ENCODE measurements around the gene OR1C1.
"Not testable (repeated sequence)": the region's sequence is repeated elsewhere in the genome, so short reads cannot be mapped to it uniquely, and the experiment has no call there.

The OR1C1 gene

GRCh38 chr1:247738315-247738714 is 22.0 kb downstream of the OR1C1 start, which contains the start of gene OR14K1:
Gene OR14K1, plus strand, starts transcription at chr1:247738615. Its CDS starts 0 bp downstream, at chr1:247738615.
- Histone ChIP-seq H3K4me3 (ENCODE audit: low read depth in 1 of 2, low read length in 2 of 2) (no peak within 1 kb of the TSS), H3K4me1 (ENCODE audit: control insufficient read depth in 1 of 2, insufficient read depth in 2 of 2, low read length in 2 of 2) (no peaks in the 10 kb centered on the region), H3K36me3 (ENCODE audit: control insufficient read depth in 1 of 2, insufficient read depth in 2 of 2, low read length in 2 of 2) (no peaks in the 10 kb centered on the region), H3K9me3 (ENCODE audit: control insufficient read depth in 1 of 2, low read length in 2 of 2) (no peaks in the 10 kb centered on the region), H3K27ac (ENCODE audit: low read length) (no peak within 1 kb of the TSS), H3K27me3 (ENCODE audit: low read depth, low read length) (no peaks in the 10 kb centered on the region)

DNA sequence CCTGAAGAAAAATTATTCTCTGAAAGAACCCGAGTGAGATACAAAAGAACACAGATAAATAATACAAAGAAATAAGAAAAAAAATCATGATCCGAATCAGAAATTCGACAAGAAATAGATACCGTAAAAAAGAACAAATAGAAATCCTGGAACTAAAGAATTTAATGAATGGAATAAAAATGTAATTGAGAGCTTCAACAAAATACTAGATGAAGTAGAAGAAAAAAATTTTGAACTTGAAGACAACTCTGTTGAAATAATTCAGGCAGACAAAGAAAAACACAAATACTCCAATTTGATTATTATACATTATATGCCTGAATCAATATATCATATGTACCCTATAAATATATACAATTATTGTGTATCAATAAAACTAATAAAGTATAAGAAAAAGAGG is 39.1 kb downstream of the OR1C1 start:
- H3K4me1 ChIP-seq (ENCODE audit: control insufficient read depth in 1 of 2, insufficient read depth in 2 of 2, low read length in 2 of 2): no peaks in the 10 kb centered on the region
- peaks cover 0 to 12% of the 10 kb centered on the region in 2 donors for H3K9me3 ChIP-seq (ENCODE audit: control insufficient read depth in 1 of 2, low read length in 2 of 2)
- H3K27ac ChIP-seq (ENCODE audit: low read length): no peak overlapping the region
- H3K36me3 ChIP-seq (ENCODE audit: control insufficient read depth in 1 of 2, insufficient read depth in 2 of 2, low read length in 2 of 2): no peaks in the 10 kb centered on the region
- no peaks in the 10 kb centered on the region for H3K27me3 ChIP-seq (ENCODE audit: low read depth, low read length)
- H3K4me3 ChIP-seq (ENCODE audit: low read depth in 1 of 2, low read length in 2 of 2): no peak overlapping the region

GRCh38 chr1:247716546-247716945 is 43.8 kb downstream of the OR1C1 start, which contains the start of gene OR6F1:
Gene OR6F1, minus strand, starts transcription at chr1:247716646. Its CDS starts 3,891 bp downstream, at chr1:247712755.
- H3K36me3 ChIP-seq (ENCODE audit: control insufficient read depth in 1 of 2, insufficient read depth in 2 of 2, low read length in 2 of 2): no peaks in the 10 kb centered on the region
- H3K4me3 ChIP-seq (ENCODE audit: low read depth in 1 of 2, low read length in 2 of 2): no peak within 1 kb of the TSS
- H3K27me3 ChIP-seq (ENCODE audit: low read depth, low read length): no peaks in the 10 kb centered on the region
- no peak within 1 kb of the TSS for H3K27ac ChIP-seq (ENCODE audit: low read length)
- H3K4me1 ChIP-seq (ENCODE audit: control insufficient read depth in 1 of 2, insufficient read depth in 2 of 2, low read length in 2 of 2): no peaks in the 10 kb centered on the region
- peaks cover 0 to 4% of the 10 kb centered on the region in 2 donors for H3K9me3 ChIP-seq (ENCODE audit: control insufficient read depth in 1 of 2, low read length in 2 of 2)

DNA sequence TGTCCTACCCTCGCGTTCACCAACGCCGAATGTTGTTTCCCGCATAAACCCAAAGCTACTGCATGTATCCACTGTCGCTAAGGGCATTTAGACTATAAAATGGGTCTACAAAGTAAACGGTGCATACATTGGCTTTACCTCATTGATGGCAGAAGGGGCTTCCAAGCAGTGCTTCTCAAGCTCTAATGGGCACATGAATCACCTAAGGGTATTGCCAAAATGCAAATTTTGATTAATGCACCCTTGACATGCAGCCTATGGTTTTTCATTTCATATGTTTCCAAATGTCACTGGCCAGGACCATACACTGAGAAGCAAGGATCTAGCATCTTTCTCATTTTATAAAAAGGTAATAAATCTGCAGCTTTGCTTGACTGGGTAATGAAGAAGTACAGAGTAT is 46.6 kb downstream of the OR1C1 start:
- no peaks in the 10 kb centered on the region for H3K27me3 ChIP-seq (ENCODE audit: low read depth, low read length)
- no peak overlapping the region for H3K4me3 ChIP-seq (ENCODE audit: low read depth in 1 of 2, low read length in 2 of 2)

GRCh38 chr1:247710681-247711080 is 49.7 kb downstream of the OR1C1 start:
- not testable (repeated sequence) for H3K4me3 ChIP-seq (ENCODE audit: low read depth in 1 of 2, low read length in 2 of 2); H3K36me3 ChIP-seq (ENCODE audit: control insufficient read depth in 1 of 2, insufficient read depth in 2 of 2, low read length in 2 of 2); H3K4me1 ChIP-seq (ENCODE audit: control insufficient read depth in 1 of 2, insufficient read depth in 2 of 2, low read length in 2 of 2); H3K27me3 ChIP-seq (ENCODE audit: low read depth, low read length); H3K9me3 ChIP-seq (ENCODE audit: control insufficient read depth in 1 of 2, low read length in 2 of 2); H3K27ac ChIP-seq (ENCODE audit: low read length)

More for the DNA sequence above, 46.6 kb downstream of the OR1C1 start:
- H3K9me3 ChIP-seq (ENCODE audit: control insufficient read depth in 1 of 2, low read length in 2 of 2): no peaks in the 10 kb centered on the region
- no peaks in the 10 kb centered on the region for H3K4me1 ChIP-seq (ENCODE audit: control insufficient read depth in 1 of 2, insufficient read depth in 2 of 2, low read length in 2 of 2)
- H3K27ac ChIP-seq (ENCODE audit: low read length): no peak overlapping the region
- no peaks in the 10 kb centered on the region for H3K36me3 ChIP-seq (ENCODE audit: control insufficient read depth in 1 of 2, insufficient read depth in 2 of 2, low read length in 2 of 2)

Data from muscle layer of duodenum (tissue), 2 donors.